Ovary (tissue), 3 donors: ENCODE data around the gene AADACL3.

Source experiments
- CTCF ChIP-seq, 3 donors: fragments of 450-650 bp in 2 of 3; fragments of 200-600 bp in 1 of 3; IDR thresholded peaks; one replicate each; pipeline versions ENCODE4 v1.5.1 to v1.8.0; 2016 to 2022; ENCODE audit warnings: antibody characterized with exemption in 3 of 3, mild to moderate bottlenecking in 1 of 3
- EP300 ChIP-seq: sonication (generic); formaldehyde crosslinking; IDR thresholded peaks from one replicate; pipeline ENCODE4 v1.6.1; 2017; ENCODE audit warnings: antibody characterized with exemption
- POLR2A ChIP-seq: fragments of 450-650 bp; IDR thresholded peaks from one replicate; pipeline ENCODE4 v1.6.1; 2017; ENCODE audit warnings: antibody characterized with exemption, mild to moderate bottlenecking, moderate library complexity
- donor health status: DM: no; HTN: no; CAD: no.

GRCh38 chr1:12762766-12763165, 46.9 kb downstream of the AADACL3 start:
- no peak for TF ChIP-seq CTCF (IDR thresholded peaks at IDR 0.05)
- TF ChIP-seq POLR2A: no peak
- TF ChIP-seq EP300: no peak
